ENCODE results near the gene PTPRE. TPM values are rescaled to one million over a fixed set of nuclear protein-coding genes. Genes with fewer than 3 reads are reported as not detected.

Gene PTPRE
- total and polyA plus RNA-seq, 4 donors = 1.5 to 12.5 (median 3.7) TPM

DNA sequence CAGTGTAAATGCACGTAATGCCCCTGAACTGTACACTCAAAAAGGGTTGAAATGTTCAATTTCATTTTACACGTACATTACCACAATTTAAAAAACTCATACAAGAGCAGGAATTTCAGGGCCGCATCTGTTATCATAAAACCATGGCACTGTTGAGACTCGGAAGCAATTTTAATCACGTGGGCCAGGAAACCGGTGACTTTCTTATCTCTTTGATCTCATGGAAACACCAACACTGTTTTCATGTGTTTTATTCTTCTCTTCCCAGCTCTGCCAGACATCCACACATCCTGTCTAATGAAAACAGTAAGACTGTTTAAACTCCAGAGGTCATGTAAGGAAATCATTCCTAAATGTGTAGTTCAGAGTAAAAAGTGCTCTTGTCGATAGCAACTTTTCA lies 35.9 kb downstream of the PTPRE start:
- H3K4me1 ChIP-seq (ENCODE audit: control insufficient read depth in 4 of 4, insufficient read depth in 4 of 4, low read length in 3 of 4) = no peaks in the 10 kb centered on the region
- no peaks in the 10 kb centered on the region for H3K36me3 ChIP-seq (ENCODE audit: control insufficient read depth in 4 of 4, insufficient read depth in 3 of 4, low read depth in 1 of 4, low read length in 3 of 4)
- no peak for TF ChIP-seq JUND (IDR thresholded peaks at IDR 0.05)
- TF ChIP-seq, protein P1, sequence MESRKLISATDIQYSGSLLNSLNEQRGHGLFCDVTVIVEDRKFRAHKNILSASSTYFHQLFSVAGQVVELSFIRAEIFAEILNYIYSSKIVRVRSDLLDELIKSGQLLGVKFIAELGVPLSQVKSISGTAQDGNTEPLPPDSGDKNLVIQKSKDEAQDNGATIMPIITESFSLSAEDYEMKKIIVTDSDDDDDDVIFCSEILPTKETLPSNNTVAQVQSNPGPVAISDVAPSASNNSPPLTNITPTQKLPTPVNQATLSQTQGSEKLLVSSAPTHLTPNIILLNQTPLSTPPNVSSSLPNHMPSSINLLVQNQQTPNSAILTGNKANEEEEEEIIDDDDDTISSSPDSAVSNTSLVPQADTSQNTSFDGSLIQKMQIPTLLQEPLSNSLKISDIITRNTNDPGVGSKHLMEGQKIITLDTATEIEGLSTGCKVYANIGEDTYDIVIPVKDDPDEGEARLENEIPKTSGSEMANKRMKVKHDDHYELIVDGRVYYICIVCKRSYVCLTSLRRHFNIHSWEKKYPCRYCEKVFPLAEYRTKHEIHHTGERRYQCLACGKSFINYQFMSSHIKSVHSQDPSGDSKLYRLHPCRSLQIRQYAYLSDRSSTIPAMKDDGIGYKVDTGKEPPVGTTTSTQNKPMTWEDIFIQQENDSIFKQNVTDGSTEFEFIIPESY (IDR thresholded peaks at IDR 0.05) = no peak
- peaks cover 0 to 3% (median 0%) of the 10 kb centered on the region in 4 donors for H3K27me3 ChIP-seq (ENCODE audit: control insufficient read depth in 4 of 4, insufficient read depth in 4 of 4, low read length in 3 of 4)
- no peak for DNase-seq (ENCODE audit: low spot score)
- H3K9me3 ChIP-seq (ENCODE audit: control insufficient read depth in 4 of 4, low read length in 3 of 4) = no peaks in the 10 kb centered on the region
- no peak overlapping the region for H3K4me3 ChIP-seq (ENCODE audit: low read depth in 1 of 3, low read length in 3 of 3)
- H3K27ac ChIP-seq (ENCODE audit: low read depth in 1 of 2, low read length in 2 of 2) = no peak overlapping the region
- H3K9ac ChIP-seq (ENCODE audit: low read depth in 1 of 2, low read length in 2 of 2) = no peak overlapping the region
- WGBS = 61% methylated on average over 7 of the region's 7 CpGs

DNA sequence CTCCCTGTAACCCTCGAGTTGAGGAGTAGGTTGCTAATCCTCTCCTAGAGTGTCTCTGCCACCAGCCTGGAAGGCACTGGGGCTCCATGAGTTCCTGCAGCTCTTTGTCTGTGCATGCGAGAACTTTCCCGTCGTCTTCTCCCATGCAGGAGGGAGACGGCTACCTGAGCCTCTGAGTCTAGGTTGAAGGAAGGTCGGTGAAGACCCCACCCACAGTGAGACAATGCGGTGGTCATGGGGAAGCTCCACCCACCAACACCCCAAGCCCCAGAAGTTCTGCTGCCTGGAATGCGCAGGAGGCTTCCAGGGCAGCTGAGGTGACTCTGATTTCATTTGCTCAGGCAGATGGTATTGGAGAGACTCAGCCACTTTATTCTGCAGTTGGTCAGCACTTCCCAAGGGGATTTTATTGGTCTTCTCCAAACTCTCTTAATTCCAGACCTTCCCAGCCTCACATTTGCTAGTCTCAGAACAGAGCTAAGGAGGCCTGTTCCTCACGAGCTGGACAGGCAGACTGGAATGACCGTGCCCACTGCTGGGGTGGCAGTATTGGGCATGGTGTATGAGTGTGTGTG lies 36.5 kb downstream of the PTPRE start:
- Histone ChIP-seq H3K9ac (ENCODE audit: low read depth in 1 of 2, low read length in 2 of 2) (no peak overlapping the region), H3K27me3 (ENCODE audit: control insufficient read depth in 4 of 4, insufficient read depth in 4 of 4, low read length in 3 of 4) (no peaks in the 10 kb centered on the region), H3K27ac (ENCODE audit: low read depth in 1 of 2, low read length in 2 of 2) (no peak overlapping the region), H3K4me1 (ENCODE audit: control insufficient read depth in 4 of 4, insufficient read depth in 4 of 4, low read length in 3 of 4) (no peaks in the 10 kb centered on the region), H3K9me3 (ENCODE audit: control insufficient read depth in 4 of 4, low read length in 3 of 4) (no peaks in the 10 kb centered on the region), H3K36me3 (ENCODE audit: control insufficient read depth in 4 of 4, insufficient read depth in 3 of 4, low read depth in 1 of 4, low read length in 3 of 4) (no peaks in the 10 kb centered on the region), H3K4me3 (ENCODE audit: low read depth in 1 of 3, low read length in 3 of 3) (no peak overlapping the region)
- TF ChIP-seq HNF4G (IDR thresholded peaks at IDR 0.05) (no peak), HNF4A (conservative IDR thresholded peaks at IDR 0.05) (no peak), GABPA (IDR thresholded peaks at IDR 0.05 in 1 of 2, conservative IDR thresholded peaks at IDR 0.05 in 1 of 2) (no peak), TAF1 (conservative IDR thresholded peaks at IDR 0.05) (no peak), RXRA (IDR thresholded peaks at IDR 0.05) (no peak)
- TF ChIP-seq, protein P2, sequence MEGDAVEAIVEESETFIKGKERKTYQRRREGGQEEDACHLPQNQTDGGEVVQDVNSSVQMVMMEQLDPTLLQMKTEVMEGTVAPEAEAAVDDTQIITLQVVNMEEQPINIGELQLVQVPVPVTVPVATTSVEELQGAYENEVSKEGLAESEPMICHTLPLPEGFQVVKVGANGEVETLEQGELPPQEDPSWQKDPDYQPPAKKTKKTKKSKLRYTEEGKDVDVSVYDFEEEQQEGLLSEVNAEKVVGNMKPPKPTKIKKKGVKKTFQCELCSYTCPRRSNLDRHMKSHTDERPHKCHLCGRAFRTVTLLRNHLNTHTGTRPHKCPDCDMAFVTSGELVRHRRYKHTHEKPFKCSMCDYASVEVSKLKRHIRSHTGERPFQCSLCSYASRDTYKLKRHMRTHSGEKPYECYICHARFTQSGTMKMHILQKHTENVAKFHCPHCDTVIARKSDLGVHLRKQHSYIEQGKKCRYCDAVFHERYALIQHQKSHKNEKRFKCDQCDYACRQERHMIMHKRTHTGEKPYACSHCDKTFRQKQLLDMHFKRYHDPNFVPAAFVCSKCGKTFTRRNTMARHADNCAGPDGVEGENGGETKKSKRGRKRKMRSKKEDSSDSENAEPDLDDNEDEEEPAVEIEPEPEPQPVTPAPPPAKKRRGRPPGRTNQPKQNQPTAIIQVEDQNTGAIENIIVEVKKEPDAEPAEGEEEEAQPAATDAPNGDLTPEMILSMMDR (IDR thresholded peaks at IDR 0.05; ENCODE audit: low read depth, low read length, missing input control) = no peak
- TF ChIP-seq, protein P3, sequence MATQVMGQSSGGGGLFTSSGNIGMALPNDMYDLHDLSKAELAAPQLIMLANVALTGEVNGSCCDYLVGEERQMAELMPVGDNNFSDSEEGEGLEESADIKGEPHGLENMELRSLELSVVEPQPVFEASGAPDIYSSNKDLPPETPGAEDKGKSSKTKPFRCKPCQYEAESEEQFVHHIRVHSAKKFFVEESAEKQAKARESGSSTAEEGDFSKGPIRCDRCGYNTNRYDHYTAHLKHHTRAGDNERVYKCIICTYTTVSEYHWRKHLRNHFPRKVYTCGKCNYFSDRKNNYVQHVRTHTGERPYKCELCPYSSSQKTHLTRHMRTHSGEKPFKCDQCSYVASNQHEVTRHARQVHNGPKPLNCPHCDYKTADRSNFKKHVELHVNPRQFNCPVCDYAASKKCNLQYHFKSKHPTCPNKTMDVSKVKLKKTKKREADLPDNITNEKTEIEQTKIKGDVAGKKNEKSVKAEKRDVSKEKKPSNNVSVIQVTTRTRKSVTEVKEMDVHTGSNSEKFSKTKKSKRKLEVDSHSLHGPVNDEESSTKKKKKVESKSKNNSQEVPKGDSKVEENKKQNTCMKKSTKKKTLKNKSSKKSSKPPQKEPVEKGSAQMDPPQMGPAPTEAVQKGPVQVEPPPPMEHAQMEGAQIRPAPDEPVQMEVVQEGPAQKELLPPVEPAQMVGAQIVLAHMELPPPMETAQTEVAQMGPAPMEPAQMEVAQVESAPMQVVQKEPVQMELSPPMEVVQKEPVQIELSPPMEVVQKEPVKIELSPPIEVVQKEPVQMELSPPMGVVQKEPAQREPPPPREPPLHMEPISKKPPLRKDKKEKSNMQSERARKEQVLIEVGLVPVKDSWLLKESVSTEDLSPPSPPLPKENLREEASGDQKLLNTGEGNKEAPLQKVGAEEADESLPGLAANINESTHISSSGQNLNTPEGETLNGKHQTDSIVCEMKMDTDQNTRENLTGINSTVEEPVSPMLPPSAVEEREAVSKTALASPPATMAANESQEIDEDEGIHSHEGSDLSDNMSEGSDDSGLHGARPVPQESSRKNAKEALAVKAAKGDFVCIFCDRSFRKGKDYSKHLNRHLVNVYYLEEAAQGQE (IDR thresholded peaks at IDR 0.05) = no peak
- WGBS = 70% methylated on average over 10 of the region's 10 CpGs
- DNase-seq (ENCODE audit: low spot score) = no peak

DNA sequence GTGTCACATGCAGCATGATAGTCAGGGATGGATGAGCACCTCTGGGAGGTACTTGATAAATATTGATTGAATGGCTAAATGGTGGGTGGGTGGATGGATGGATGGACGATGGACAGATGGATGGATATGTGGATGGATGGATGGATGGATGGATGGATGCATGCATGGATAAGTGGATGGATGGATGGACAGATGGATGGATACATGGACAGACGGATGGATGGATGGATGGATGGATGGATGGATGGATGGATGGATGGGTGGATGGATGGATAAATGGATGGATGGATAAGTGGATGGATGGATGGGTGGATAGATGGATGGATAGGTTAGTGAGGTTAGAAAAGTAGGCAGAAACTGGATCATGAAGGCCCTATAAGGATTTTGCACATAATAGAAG lies 37.4 kb downstream of the PTPRE start:
- H3K9me3 ChIP-seq (ENCODE audit: control insufficient read depth in 4 of 4, low read length in 3 of 4) = no peaks in the 10 kb centered on the region
- no peak overlapping the region for H3K27ac ChIP-seq (ENCODE audit: low read depth in 1 of 2, low read length in 2 of 2)
- H3K27me3 ChIP-seq (ENCODE audit: control insufficient read depth in 4 of 4, insufficient read depth in 4 of 4, low read length in 3 of 4) = no peaks in the 10 kb centered on the region
- no peaks in the 10 kb centered on the region for H3K4me1 ChIP-seq (ENCODE audit: control insufficient read depth in 4 of 4, insufficient read depth in 4 of 4, low read length in 3 of 4)
- no peak for DNase-seq (ENCODE audit: low spot score)
- H3K36me3 ChIP-seq (ENCODE audit: control insufficient read depth in 4 of 4, insufficient read depth in 3 of 4, low read depth in 1 of 4, low read length in 3 of 4) = no peaks in the 10 kb centered on the region
- 80% methylated on average over 2 of the region's 2 CpGs for WGBS
- H3K9ac ChIP-seq (ENCODE audit: low read depth in 1 of 2, low read length in 2 of 2) = no peak overlapping the region
- H3K4me3 ChIP-seq (ENCODE audit: low read depth in 1 of 3, low read length in 3 of 3) = no peak overlapping the region
- TF ChIP-seq EGR1 (IDR thresholded peaks at IDR 0.05; ENCODE audit: low read depth in 2 of 2) (no peak), HNF4A (conservative IDR thresholded peaks at IDR 0.05) (no peak), SP1 (IDR thresholded peaks at IDR 0.05) (no peak), YY1 (IDR thresholded peaks at IDR 0.05) (no peak), FOXA1 (IDR thresholded peaks at IDR 0.05) (no peak), HNF4G (IDR thresholded peaks at IDR 0.05) (no peak), RAD21 (IDR thresholded peaks at IDR 0.05) (no peak), JUND (IDR thresholded peaks at IDR 0.05) (no peak), GABPA (IDR thresholded peaks at IDR 0.05 in 1 of 2, conservative IDR thresholded peaks at IDR 0.05 in 1 of 2) (no peak)
- TF ChIP-seq, protein P4, sequence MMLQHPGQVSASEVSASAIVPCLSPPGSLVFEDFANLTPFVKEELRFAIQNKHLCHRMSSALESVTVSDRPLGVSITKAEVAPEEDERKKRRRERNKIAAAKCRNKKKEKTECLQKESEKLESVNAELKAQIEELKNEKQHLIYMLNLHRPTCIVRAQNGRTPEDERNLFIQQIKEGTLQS (IDR thresholded peaks at IDR 0.05) = no peak
- TF ChIP-seq, protein P1 (IDR thresholded peaks at IDR 0.05) = no peak
- TF ChIP-seq, protein P2 (IDR thresholded peaks at IDR 0.05; ENCODE audit: low read depth, low read length, missing input control) = no peak

All from liver (tissue), 9 donors.